ENCODE results near the gene CEMIP.

- peak; percentile 33 to 60 (median 48) for TF ChIP-seq CTCF (IDR thresholded peaks at IDR 0.05; ENCODE audit: control extremely low read depth in 1 of 3, insufficient read depth in 1 of 3, low read depth in 1 of 3, low read length in 3 of 3)
- TF ChIP-seq CEBPB (IDR thresholded peaks at IDR 0.05; ENCODE audit: low read depth, low read length): no peak
- no peak for TF ChIP-seq KDM4A (IDR thresholded peaks at IDR 0.05; ENCODE audit: low read depth, low read length, severe bottlenecking)
- no peak for TF ChIP-seq CHD1 (IDR thresholded peaks at IDR 0.05; ENCODE audit: low read depth, low read length)
- no peak for TF ChIP-seq CREB1 (IDR thresholded peaks at IDR 0.05)
- TF ChIP-seq YY1 (IDR thresholded peaks at IDR 0.05; ENCODE audit: low read depth, low read length): no peak
- no peak for TF ChIP-seq GABPA (IDR thresholded peaks at IDR 0.05; ENCODE audit: borderline replicate concordance, insufficient read depth, low read length)
- no peak for TF ChIP-seq SUZ12 (IDR thresholded peaks at IDR 0.05; ENCODE audit: low read length)
- no peak for TF ChIP-seq ATF2 (IDR thresholded peaks at IDR 0.05; ENCODE audit: low read length)
- TF ChIP-seq EP300 (IDR thresholded peaks at IDR 0.05; ENCODE audit: borderline replicate concordance in 1 of 2, low read depth in 2 of 2, low read length in 2 of 2): no peak
- peak; percentile 57 to 61 for TF ChIP-seq RAD21 (IDR thresholded peaks at IDR 0.05 in 1 of 2, conservative IDR thresholded peaks at IDR 0.05 in 1 of 2; ENCODE audit: low read depth in 2 of 2, low read length in 2 of 2)
- no peak for TF ChIP-seq CHD2 (IDR thresholded peaks at IDR 0.05; ENCODE audit: low read length)
- TF ChIP-seq USF2 (IDR thresholded peaks at IDR 0.05; ENCODE audit: low read length): no peak
Measured at GRCh38 chr15:80747317-80748053, 31.7 kb upstream of the CEMIP start.
